Right forelimb (tissue), 1 donor: ENCODE results near the gene SMPX.
"Not testable (repeated sequence)": the region's sequence is repeated elsewhere in the genome, so short reads cannot be mapped to it uniquely, and the experiment has no call there.

Experiments used
- DNase-seq: peaks from one replicate; pipeline ENCODE4 v3.0.0-alpha.2; 2018

SMPX gene

DNA sequence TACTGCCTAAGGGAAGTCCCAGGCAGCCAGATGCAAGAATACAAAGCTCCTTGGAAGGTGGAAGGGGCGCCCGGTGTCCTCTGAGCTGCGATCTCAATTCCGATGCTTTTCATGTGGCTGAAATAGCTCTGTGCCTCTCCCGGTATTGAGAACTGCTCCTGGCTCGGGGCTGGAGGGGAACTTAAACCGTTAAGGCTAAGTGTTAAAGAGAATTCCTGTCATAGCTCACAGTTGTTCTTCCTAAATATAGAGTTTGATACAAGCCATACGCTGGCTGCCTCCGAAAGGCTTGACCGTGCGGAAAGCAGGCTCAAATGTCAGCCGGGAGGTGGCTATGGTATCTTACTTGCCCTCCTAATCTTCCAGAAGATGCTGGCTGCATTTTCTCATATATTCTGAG, at the start of gene SMPX:
Gene SMPX, minus strand, starts transcription at position 157 of the 400 bp plus-strand sequence. CDS start 3,826 bp downstream, outside the sequence.
- no peak for DNase-seq

DNA sequence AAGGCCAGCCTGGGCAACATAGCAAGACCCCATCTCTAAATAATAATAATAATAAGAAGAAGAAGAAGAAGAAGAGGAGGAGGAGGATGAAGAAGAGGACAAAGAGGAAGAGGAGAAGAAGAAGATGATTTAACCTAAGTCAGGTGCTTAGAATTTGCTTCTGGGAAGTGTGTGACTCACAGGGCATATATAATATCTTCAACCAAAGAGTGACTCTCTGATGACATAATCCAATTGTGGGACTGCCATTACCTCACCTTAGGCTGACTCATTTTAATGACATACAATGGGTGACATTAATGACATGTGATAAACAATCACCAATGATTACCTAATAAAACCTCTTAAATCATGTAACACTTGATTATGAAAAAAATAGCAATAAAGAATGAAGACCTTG, 48.8 kb upstream of the SMPX start:
- no peak for DNase-seq

DNA sequence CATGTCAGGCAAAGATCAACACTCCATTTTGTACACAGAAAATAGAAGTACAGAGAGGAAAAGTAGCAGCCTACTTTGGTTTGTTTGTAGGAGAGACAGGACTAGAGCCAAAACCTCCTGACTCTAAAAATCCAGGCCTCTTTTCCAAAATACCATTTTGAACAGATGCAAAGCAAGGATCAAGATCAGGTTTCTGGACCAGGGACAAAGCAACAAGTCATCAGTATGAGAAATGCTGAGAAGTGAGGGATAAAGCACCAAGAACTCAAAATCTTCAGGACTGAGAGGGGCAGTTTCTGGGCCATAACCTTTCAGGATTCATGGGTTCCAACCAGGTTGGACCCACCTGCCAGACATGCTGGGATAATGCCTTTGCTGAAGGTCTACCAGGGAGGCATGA, 44.9 kb upstream of the SMPX start:
- DNase-seq: no peak

DNA sequence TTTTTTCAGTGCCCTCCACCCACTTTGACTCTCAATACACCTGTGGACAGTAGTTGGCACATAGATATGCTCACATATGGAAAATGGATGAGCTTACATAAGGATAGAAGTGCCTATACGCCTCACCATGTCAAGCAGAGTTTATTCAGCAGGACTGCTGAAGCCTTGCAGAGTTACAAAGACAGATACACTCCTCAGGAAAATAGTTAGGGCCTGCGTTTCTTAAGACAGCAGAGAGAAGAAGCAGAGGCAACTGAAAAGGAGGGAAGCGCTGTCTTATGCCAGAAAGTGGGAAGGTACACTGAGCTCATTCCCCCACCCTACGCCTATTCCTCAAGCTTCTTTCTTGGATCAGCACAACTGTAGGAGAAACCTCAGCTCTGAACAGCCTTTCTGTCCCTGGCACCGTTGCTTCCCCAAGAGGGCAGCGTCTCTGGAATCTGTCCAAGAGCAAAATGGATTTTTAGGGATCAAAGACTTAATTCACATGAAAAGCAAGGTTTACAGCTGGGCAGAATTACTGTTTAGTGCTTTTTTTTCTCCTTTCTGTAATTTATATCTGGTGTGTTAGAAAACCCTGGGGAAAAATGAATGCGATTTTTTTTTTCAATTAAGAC, 44.2 kb upstream of the SMPX start:
- DNase-seq: no peak

DNA sequence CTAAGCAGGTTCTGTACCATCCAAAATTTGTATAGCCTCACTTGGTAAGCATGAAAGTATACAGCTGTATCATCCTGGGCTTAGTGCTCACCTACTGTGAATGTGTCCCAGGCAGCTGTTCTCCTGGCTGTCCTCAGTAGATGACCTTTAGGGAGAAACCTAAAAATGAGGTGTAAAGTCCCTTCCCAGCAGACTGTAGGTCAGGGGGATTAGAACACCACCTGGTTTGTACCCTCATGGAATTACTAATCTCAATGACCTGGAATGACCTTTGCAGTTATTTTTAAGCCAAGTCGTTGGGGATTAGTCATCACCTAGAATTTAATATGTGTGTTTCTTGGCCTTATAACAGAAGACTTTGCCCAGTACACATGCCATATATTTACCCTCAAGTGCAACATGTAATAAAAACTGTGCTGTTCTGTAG, 42.4 kb upstream of the SMPX start:
- DNase-seq: no peak

DNA sequence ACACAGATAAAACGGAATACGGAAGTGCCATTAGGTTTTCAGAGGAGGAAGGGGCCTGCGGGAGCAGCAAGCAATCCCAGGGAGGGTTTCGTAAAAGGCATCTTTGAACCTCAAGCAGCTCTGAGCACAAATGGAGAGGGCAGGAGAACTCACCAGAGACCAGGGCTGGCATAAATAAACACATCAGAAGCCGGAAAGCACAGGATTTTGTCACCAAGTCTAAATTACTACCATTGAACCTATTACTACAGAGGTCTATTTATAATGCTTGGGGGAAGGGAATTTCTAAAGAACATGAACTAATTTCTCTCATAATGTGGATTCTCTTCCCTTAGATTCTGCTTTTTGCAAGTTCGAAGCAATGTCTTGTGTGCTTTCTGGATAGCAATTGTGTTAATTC, 41.9 kb upstream of the SMPX start:
- DNase-seq: no peak

DNA sequence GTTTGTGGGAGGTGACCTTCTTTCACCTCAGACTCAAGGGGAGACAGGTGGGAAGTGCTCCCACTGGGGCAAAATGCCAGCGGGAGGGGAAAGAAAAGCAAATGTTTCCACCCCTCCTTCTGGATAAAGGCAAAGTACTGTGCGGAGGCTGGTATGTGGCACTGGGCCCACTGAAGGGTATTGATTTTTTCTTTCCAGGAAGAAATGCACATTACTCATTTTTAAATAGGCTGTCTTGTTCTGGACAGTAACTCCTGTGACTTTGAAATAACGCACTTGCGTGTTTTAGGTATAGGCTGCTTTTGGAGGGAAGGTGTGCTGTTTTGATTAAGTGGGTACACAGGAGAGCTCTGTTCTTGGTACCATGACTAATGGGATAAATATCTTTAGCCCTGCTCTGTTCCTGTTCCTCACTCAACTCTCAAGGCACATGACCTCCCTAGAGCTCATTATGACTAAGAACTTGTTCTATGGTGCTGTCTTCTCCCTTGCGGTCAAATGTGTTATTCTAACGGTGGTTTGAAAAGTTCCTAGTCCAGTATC, 40.8 kb upstream of the SMPX start:
- DNase-seq: peak; percentile 47

DNA sequence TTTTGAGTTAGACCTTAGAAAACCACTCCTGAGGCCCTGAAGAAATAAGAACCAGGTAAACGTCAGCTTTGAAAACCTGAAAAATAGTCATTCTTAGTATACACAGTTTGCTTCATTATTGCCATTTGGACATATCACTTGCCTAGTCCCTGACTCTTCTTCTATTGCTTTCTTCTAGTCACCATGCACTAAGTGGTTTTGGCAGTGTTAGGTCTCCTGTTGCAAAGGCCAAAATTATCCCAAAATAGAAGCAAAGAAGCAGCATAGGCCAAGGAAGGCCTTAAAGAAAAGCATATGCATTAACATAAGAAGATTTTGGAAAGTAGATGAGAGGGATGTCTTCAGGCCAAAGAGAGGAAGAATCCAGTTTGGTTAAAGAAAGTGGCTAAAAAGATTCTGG, 24.1 kb upstream of the SMPX start:
- no peak for DNase-seq

DNA sequence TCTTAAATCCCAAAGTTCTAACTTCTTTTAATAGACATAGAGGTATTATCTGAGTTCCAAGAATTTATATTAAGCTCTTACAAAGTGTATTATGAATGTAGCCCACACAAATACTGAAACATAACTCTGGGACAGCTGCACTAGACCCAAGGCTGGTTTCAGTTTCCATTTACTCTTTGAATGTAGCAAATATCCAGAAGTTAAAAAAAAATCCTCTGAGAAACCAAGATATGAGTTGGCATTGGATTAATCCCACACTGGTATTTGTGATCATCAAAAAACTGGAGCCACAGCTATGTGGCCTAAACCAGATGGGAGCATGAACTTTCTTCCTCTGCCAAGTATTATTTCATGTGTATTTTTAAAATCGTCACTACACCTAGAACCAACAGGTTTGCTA, 23.6 kb upstream of the SMPX start:
- DNase-seq: no peak

DNA sequence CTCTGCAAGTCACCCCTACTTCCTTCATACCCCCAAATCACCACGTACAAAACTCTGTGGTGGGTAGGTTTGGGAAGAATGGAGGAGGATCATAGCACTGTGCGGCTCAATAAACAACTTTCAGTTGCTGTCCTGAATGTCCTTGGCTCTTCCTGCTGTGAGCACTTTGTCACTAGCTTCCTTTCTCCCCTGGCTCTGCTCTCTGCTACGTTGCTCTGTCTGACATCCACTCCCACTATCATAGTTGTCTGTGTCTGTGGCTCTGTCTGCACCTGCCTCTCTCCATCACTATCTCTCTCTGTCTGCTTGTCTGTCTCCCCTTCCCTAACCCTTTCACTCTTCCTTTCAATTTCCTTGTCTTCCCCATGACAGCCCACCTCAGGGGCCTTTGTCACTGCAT, 21.2 kb upstream of the SMPX start:
- no peak for DNase-seq

DNA sequence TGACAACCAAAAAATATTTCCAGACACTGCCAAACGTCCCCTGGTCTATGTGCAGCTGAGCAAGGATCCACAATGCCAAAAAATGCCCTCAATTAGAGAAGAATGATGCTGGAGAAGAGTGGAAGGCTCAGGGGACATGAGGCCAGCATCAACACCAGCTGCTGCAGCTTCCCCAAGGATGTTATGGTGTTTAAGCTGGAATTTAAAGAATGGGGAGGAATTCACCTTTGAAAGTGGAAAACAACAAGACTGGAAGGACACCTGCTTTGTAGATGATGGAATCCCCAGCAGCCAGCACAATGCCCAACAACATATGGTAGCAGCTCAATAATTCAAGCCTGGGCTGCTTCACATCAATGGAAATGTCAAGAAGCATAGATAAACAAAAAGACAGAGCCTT, 20.3 kb upstream of the SMPX start:
- DNase-seq: no peak

DNA sequence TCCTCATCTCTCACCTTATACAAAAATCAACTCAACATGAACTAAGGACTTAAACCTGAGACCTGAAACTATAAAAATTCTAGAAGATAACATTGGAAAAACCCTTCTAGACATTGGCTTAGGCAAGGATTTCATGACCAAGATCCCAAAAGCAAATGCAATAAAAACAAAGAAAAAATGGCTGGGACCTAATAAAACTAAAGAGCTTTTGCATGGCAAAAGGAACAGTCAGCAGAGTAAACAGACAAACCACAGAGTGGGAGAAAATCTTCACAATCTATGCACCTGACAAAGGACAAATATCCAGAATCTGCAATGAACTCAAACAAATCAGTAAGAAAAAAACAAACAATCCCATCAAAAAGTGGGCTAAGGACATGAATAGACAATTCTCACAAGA, 17.2 kb upstream of the SMPX start:
- DNase-seq: not testable (repeated sequence)

DNA sequence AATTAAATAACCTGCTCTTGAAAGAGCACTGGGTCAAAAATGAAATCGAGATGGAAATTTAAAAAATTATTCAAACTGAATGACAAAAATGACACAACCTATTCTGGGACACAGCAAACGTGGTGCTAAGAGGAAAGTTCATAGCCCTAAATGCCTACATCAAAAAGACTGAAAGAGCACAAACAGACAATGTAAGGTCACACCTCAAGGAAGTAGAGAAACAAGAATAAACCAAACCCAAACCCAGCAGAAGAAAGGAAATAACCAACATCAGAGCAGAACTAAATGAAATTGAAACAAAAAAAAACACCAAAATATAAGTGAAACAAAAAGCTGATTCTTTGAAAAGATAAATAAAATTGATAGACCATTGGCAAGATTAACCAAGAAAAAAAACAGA, 15.1 kb upstream of the SMPX start:
- not testable (repeated sequence) for DNase-seq

DNA sequence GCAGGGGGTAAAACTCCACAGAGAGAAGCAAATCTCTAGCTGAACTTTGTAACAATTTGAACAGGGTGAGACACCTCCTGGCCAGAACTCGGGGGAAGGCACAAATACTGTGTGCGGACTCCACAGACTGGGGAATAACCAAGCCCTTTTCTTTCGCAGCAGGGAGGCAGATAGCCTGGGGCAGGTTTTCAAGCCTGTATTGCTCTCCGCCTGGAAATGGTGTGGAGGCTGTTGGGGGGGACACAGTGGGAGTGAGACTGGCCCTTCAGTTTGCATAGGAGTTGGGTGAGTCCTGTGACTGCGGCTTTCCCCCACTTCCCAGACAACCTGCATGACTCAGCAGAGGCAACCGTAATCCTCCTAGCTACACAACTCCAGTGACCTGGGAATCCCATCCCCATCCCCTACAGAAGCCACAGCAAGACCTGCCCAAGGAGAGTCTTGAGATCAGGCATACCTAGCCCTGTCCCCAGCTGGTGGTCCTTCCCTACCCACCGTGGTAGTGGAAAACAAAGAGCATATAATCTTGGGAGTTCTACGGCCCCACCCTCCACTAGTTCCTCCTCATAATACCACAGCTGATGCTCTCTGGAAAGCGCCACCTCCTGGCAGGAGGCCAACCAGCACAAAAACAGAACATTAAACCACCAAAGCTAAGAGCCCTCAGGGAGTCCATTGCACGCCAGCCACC, 12.9 kb upstream of the SMPX start:
- no peak for DNase-seq

DNA sequence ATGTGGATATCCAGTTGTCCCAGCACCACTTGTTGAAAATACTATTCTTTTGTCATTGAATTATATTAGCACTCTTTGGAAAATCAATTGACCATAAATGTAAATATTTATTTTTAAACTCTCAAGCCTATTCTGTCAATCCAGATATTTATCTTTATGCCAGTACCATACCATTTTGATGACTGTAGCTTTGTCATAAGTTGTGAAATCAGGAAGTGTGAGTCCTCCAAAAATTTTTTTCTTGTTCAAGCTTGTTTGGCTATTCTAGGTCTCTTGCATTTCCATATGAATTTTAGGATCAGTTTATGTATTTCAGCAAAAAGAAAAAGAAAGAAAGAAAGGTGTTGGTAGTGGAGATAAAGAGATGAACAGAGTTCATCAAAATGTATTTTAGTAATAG, 8.2 kb upstream of the SMPX start:
- no peak for DNase-seq

DNA sequence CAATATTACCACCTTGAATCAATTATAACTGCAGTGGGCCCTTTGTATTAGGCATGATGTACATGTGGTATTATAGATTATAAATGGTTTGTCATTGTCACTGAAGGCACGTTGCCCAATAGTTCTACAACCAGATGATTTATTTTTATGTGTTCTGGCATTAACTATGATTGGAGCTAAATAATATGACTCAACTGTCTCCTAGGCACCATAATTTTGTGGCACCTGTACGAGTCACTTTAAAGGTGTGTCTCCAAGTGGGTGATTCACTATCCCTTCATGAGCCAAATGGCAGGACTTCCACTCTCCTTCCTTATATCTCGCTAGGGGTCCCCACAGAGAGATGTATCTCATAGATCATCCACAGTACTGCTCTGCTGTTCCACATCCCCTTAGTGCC, 6.1 kb upstream of the SMPX start:
- no peak for DNase-seq

DNA sequence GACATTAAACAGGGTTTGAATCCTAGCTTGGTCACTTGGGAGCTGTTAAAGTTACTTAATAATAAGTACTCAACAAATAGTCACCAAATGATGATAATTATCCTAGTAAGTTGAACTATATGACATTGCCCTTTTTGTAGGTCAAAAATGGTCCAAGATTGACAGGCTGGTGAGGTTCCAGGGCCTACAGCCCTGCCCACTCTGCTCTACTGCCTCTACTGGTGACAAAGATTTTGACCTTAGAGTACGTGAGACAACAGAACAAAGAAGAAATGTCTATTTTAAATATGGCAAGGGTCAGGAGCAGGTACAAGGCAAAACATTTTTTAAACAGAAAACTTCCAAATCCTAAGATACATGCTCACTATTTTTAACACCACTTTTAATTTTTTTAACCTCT, 572 bp upstream of the SMPX start:
- DNase-seq: no peak

DNA sequence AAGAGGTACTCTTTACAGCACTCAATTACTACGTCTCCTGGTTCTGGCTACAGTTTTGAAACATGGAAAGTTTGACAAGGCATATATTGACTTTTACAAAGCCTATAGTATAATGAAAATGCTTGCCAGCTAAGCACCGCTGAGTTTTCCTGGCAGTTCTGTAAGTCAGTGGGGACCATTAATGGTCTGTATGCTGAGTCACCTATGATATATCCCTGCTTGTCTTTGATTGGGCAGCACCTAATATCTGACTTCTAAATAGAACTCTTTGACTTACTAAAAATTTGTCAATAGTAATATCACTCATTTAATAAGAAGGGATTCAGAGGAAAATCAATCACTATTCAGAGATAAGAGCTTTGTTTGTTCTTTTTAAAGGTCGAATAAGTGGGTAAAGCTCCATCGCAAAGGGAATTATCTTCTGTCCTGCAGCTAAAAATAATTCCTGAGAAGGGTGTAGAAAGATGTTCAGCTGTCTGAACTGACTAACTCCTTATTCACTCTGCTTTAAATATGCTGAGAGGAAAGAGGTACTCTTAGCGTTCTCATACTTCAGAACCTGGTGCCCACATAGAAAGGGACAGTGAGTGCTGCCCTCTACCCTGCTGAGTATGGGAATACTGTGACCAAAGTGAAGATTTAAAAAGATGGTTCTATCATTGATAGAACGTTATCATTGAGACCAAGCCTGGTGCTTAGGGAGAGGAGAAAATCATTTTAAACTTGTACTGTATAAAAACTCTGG, 959 bp downstream of the SMPX start:
- no peak for DNase-seq

DNA sequence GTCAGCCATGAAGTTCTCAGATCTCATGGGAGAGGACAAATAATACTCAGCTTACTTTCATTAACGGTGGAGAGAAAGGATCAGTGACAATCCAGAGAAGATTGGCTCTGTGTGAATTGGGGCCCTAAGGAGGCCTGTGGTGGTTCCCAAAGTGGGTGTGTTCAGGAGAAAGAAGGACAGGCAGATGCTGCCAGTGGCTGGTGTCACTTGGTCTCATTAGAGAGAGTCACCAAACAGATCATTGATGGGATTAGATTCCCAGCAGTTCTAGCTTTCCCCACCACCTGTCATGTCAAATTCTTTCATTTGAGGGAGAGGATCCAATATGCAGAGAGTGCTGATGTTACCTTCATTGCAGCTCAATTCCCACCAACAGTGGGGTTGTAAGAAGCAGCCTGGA, 8.0 kb downstream of the SMPX start:
- no peak for DNase-seq

DNA sequence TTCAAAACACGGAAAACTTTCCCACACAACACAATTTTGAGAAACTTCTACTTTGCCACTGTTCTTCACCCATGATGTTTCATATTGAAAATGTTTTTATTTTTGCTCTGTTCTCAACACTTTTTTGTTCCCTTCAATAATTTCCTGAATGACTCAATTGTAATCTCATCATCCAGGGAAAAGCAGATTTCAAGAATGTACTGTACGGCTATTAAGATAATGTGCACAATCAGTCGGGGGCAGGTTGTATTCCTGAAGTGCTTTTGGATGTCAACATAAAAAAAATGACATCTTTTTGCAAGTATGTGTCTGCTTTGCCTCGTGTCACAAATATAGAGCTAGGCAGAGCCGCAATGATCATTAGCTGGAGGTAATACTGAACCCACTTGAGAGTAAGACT, 9.7 kb downstream of the SMPX start:
- DNase-seq: no peak

DNA sequence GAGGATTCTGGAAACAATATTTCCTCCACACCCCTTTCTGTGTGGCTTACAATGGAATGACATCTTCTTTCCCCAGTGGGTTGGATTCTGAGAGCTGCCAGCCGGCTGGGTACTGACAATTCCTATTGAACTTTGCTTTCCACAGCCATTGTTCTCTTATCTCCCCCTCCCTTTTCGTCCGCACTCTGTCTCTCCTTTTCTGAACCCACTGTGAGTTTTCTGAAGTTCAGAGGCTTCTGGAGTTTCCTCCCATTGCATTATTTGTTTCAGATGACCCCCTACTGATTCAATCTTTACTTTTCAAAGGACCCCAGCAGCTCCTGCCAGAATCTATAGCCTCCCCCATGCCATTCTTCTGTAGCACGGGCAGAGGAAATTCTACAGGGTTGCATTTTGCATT, 10.4 kb downstream of the SMPX start:
- DNase-seq: no peak

DNA sequence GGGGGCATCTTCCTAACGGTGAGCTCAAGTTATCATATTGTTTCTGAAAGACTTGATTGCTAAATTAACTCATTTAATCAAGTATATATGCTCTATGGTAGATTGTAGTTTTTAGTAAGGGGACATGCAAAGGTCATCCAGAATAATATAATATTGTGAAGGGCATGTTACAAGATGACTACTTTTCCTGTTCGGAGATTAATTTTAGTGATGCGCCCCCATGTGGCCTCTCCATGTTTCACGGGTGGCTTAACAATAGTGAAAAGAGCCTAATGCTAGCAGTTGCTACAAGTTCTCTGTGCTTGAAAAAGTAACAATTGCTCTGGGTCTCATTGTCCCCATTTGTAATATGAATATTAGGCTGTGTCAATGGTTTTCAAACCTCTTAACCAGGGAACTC, 12.2 kb downstream of the SMPX start:
- no peak for DNase-seq

DNA sequence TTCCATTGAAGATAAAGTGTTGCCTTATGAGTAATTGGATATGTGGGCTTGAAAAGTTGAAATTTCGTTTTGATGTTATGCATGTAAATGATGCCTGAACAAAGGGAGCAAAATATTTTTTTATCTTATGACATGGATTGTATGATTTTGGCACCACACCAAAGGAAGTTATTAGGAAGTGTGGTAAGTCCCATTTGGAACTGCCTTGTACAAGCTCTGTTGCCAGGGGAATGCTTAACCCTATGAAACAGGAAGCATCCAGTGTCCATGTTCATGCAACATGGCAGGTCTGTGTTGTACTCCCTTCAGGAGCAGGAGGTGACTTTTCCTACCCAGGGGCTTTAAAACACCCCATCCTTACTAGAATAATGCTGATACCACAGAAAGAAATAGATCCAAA, 13.2 kb downstream of the SMPX start:
- DNase-seq: no peak

DNA sequence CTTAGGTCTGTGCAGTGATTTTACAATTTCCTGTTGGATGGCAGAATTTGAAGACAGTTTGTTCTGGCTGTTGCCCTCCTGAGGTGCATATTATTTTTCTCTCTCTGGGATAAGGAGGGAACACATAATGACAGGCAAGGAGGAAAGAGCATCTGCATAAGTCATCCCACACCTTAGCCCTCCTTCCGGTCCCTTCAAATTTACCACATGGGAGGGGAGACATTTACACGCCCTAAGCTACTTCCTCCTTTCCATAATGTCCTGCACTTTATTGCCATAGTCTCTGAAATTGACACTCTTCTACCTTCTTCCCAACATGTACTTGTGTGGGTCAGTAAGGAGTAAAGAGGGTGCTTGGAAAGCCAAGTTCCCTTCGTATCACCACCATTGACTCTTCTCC, 13.9 kb downstream of the SMPX start:
- DNase-seq: no peak
